GM23338 (cell line): Measurements from ENCODE around the gene SUPT3H. TPM values are rescaled to one million over a fixed set of nuclear protein-coding genes. Genes with fewer than 3 reads are reported as not detected.

Experiments
- ATAC-seq: fragments of 200-7000 bp; cut with Tn5 transposase; 3 replicates; pipeline ENCODE4 v1.9.1; 2020
- DNase-seq: peaks from one replicate; pipeline ENCODE4 v3.0.0-alpha.2; 2015; ENCODE audit warnings: low spot score
- H2AFZ ChIP-seq: fragments of 200-600 bp; sonication (generic); 2 replicates; pipeline ENCODE4 v1.8.0; 2016; ENCODE audit warnings: antibody characterized with exemption, mild to moderate bottlenecking, moderate library complexity
- H3F3A ChIP-seq: fragments of 200-600 bp; sonication (generic); replicated peaks from 2 replicates; pipeline ENCODE4 v1.8.0; 2017; ENCODE audit warnings: antibody characterized with exemption, mixed run types, low read depth
- H3K27ac ChIP-seq: fragments of 200-600 bp; sonication (generic); 2 replicates; pipeline ENCODE4 v1.6.1; 2016; ENCODE audit warnings: low read depth
- H3K27me3 ChIP-seq: fragments of 200-600 bp; sonication (generic); 2 replicates; pipeline ENCODE4 v1.8.0; 2016; ENCODE audit warnings: mild to moderate bottlenecking, mixed run types, moderate library complexity; ENCODE audit not compliant: insufficient read depth
- H3K36me3 ChIP-seq: fragments of 200-600 bp; sonication (generic); 2 replicates; pipeline ENCODE4 v1.8.0; 2016; ENCODE audit warnings: mild to moderate bottlenecking; ENCODE audit not compliant: insufficient read depth
- H3K4me1 ChIP-seq: fragments of 200-600 bp; sonication (generic); 2 replicates; pipeline ENCODE4 v1.8.0; 2016; ENCODE audit warnings: mild to moderate bottlenecking, moderate library complexity; ENCODE audit not compliant: insufficient read depth
- H3K4me2 ChIP-seq: fragments of 200-600 bp; sonication (generic); 2 replicates; pipeline ENCODE4 v1.7.1; 2017; ENCODE audit warnings: mixed run types
- H3K4me3 ChIP-seq: fragments of 200-600 bp; sonication (generic); 2 replicates; pipeline ENCODE4 v1.6.1; 2016; ENCODE audit warnings: mixed run types
- H3K79me2 ChIP-seq: fragments of 200-600 bp; sonication (generic); replicated peaks from 2 replicates; pipeline ENCODE4 v1.8.0; 2017; ENCODE audit warnings: mild to moderate bottlenecking; ENCODE audit not compliant: insufficient read depth
- H3K9me2 ChIP-seq: fragments of 200-600 bp; sonication (generic); 2 replicates; pipeline ENCODE4 v1.8.0; 2017; ENCODE audit not compliant: insufficient read depth
- H4K20me1 ChIP-seq: fragments of 200-600 bp; sonication (generic); replicated peaks from 2 replicates; pipeline ENCODE4 v1.8.0; 2017; ENCODE audit warnings: mild to moderate bottlenecking; ENCODE audit not compliant: insufficient read depth
- H3K27ac Mint-ChIP-seq: 2 replicates; pipeline ENCODE4 v1.8.0; 2020; ENCODE audit warnings: inconsistent platforms, mild to moderate bottlenecking, moderate library complexity, mixed read lengths
- H3K27me3 Mint-ChIP-seq: 3 replicates; pipeline ENCODE4 v1.8.0; 2022; ENCODE audit warnings: low read depth, mild to moderate bottlenecking, moderate library complexity, mixed read lengths, inconsistent platforms; ENCODE audit not compliant: insufficient read depth, poor library complexity
- H3K36me3 Mint-ChIP-seq: 3 replicates; pipeline ENCODE4 v1.8.0; 2021; ENCODE audit warnings: low read depth, mild to moderate bottlenecking, inconsistent platforms, moderate library complexity, mixed read lengths
- H3K4me1 Mint-ChIP-seq: 3 replicates; pipeline ENCODE4 v1.8.0; 2020; ENCODE audit warnings: mild to moderate bottlenecking, inconsistent platforms, mixed read lengths
- H3K4me3 Mint-ChIP-seq: 3 replicates; pipeline ENCODE4 v1.8.0; 2021; ENCODE audit warnings: moderate library complexity, mild to moderate bottlenecking, inconsistent platforms, mixed read lengths
- H3K9me3 Mint-ChIP-seq: 3 replicates; pipeline ENCODE4 v1.8.0; 2020; ENCODE audit warnings: moderate library complexity, mild to moderate bottlenecking, inconsistent platforms, mixed read lengths
- ETS1 ChIP-seq: IDR thresholded peaks from 2 replicates; pipeline ENCODE4 v1.6.1; 2016; ENCODE audit warnings: antibody characterized with exemption
- EZH2phosphoT487 ChIP-seq: fragments of 200-600 bp; sonication (generic); IDR thresholded peaks from one replicate; pipeline ENCODE4 v1.8.1; 2018; ENCODE audit warnings: antibody characterized with exemption; ENCODE audit not compliant: unreplicated experiment
- JUNB ChIP-seq: IDR thresholded peaks from one replicate; pipeline ENCODE4 v1.6.1; 2016; ENCODE audit warnings: antibody characterized with exemption; ENCODE audit not compliant: unreplicated experiment
- STAT1 ChIP-seq: IDR thresholded peaks from one replicate; pipeline ENCODE4 v1.6.1; 2016; ENCODE audit warnings: antibody characterized with exemption; ENCODE audit not compliant: unreplicated experiment
- ZNF114 ChIP-seq: fragments of 250-450 bp; sonication (Bioruptor Pico); IDR thresholded peaks from 2 replicates; pipeline ENCODE4 v1.5.0; 2020; ENCODE audit warnings: mild to moderate bottlenecking, moderate library complexity
- ZNF331 ChIP-seq: fragments of 250-450 bp; sonication (Bioruptor Pico); IDR thresholded peaks from 2 replicates; pipeline ENCODE4 v1.5.0; 2020; ENCODE audit warnings: low read depth, mild to moderate bottlenecking, moderate library complexity
- ZNF462 ChIP-seq: fragments of 250-450 bp; sonication (Bioruptor Pico); IDR thresholded peaks from 2 replicates; pipeline ENCODE4 v1.5.0; 2020; ENCODE audit warnings: mild to moderate bottlenecking, moderate library complexity
- polyA plus RNA-seq: library from polyadenylated mRNA; unstranded; fragments of >200 nt; fragmentation: Nextera tagmentation; extraction: Ambion mirVana; gene quantifications from 2 replicates; pipeline ENCODE4 v1.2.1, GENCODE V29; 2016
- total RNA-seq: library from RNA; depleted of rRNA; stranded (reverse); fragments of >200 nt; shearing (Covaris generic); gene quantifications from 2 replicates; pipeline ENCODE4 v1.2.3, GENCODE V29; 2014

The SUPT3H gene
- total and polyA plus RNA-seq, 2 experiments from 2014 or later, result 11.4 to 30.1 TPM

- Mint-ChIP-seq H3K27ac (no peak overlapping the region), H3K9me3 (peaks cover 9% of the 10 kb centered on the region; the same call in 1 of the 3 replicates), H3K4me3 (no peak overlapping the region), H3K27me3 (no peaks in the 10 kb centered on the region), H3K36me3 (peaks cover 16% of the 10 kb centered on the region; the same call in 2 of the 3 replicates), H3K4me1 (no peaks in the 10 kb centered on the region; the same call in 2 of the 3 replicates)
- no peaks in the 10 kb centered on the region for H3K4me1 ChIP-seq
- no peaks in the 10 kb centered on the region for H3K27me3 ChIP-seq
- H3K79me2 ChIP-seq, result no peaks in the 10 kb centered on the region
- H3K9me2 ChIP-seq, result no peaks in the 10 kb centered on the region
- no peak overlapping the region for H3K4me3 ChIP-seq
- no peak overlapping the region for H3K27ac ChIP-seq
- no peaks in the 10 kb centered on the region for H3F3A ChIP-seq
- TF ChIP-seq ZNF114 (no peak), JUNB (no peak), ZNF462 (CRISPR knock-in tag) (no peak), STAT1 (no peak), EZH2phosphoT487 (no peak), ZNF331 (no peak), ETS1 (no peak)
- ATAC-seq (no peak), DNase-seq (no peak)
- no peak overlapping the region for H2AFZ ChIP-seq
- no peak overlapping the region for H3K4me2 ChIP-seq
- H3K36me3 ChIP-seq, result no peaks in the 10 kb centered on the region
- H4K20me1 ChIP-seq, result no peaks in the 10 kb centered on the region
Measured at GRCh38 chr6:44942201-44942600, 435.5 kb downstream of the SUPT3H start.
